Measurements from ENCODE around the gene CARD14. TPM values are rescaled to one million over a fixed set of nuclear protein-coding genes. Genes with fewer than 3 reads are reported as not detected.
A peak's percentile ranks its signal among the peaks of the same experiment; 100 is the strongest.

The CARD14 gene
- total RNA-seq, 1 donor from 2014 or later: 0.60 TPM

DNA sequence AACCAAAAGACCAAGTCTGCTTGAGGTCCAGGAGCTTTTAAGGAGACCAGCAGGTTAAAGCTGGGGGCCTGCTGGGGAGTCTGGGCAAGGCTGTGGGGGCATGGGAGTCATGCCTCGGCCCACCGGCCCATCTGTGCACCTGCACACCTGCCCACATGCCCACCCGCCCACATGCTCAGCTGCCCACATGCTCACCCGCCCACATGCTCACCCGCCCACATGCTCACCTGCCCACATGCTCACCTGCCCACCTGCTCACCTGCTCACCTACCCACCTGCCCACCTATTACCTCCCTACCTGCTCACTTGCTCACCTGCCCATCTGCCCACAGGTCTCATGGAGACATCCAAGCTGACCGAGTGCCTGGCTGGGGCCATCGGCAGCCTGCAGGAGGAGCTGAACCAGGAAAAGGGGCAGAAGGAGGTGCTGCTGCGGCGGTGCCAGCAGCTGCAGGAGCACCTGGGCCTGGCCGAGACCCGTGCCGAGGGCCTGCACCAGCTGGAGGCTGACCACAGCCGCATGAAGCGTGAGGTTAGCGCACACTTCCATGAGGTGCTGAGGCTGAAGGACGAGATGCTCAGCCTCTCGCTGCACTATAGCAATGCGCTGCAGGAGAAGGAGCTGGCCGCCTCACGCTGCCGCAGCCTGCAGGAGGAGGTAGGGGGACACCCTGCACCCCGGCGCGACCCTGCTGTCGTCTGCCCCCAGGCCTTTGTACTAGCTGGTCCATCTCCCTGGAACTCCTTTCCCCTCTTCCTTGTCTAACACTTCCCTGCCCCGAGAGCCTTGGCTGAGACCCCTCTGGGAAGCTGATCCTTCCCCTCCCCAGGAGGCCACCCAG is 14.0 kb downstream of the CARD14 start:
- Histone ChIP-seq H2AFZ (replicated peaks) (peak overlapping the region; percentile 89), H3K79me2 (ENCODE audit: low read depth) (no peaks in the 10 kb centered on the region), H3K27me3 (no peaks in the 10 kb centered on the region), H3K4me2 (peak overlapping the region; percentile 55), H3K4me1 (peaks cover 16% of the 10 kb centered on the region), H3K27ac (no peak overlapping the region), H4K20me1 (ENCODE audit: low read depth) (no peaks in the 10 kb centered on the region), H3K4me3 (no peak overlapping the region), H3F3A (ENCODE audit: low read depth) (peaks cover 8% of the 10 kb centered on the region), H3K9ac (no peak overlapping the region), H3K9me3 (ENCODE audit: low read depth) (no peaks in the 10 kb centered on the region), H3K36me3 (no peaks in the 10 kb centered on the region)
- H3K27me3 Mint-ChIP-seq (ENCODE audit: insufficient read depth, low read depth): peaks cover 17% of the 10 kb centered on the region
- no peak overlapping the region for H3K4me3 Mint-ChIP-seq
- no peaks in the 10 kb centered on the region for H3K9me3 Mint-ChIP-seq
- no peak for DNase-seq (ENCODE audit: low spot score)
- no peaks in the 10 kb centered on the region for H3K36me3 Mint-ChIP-seq
- H3K27ac Mint-ChIP-seq: peak overlapping the region; percentile 91
- H3K4me1 Mint-ChIP-seq: peaks cover 18% of the 10 kb centered on the region
- TF ChIP-seq, protein P1, sequence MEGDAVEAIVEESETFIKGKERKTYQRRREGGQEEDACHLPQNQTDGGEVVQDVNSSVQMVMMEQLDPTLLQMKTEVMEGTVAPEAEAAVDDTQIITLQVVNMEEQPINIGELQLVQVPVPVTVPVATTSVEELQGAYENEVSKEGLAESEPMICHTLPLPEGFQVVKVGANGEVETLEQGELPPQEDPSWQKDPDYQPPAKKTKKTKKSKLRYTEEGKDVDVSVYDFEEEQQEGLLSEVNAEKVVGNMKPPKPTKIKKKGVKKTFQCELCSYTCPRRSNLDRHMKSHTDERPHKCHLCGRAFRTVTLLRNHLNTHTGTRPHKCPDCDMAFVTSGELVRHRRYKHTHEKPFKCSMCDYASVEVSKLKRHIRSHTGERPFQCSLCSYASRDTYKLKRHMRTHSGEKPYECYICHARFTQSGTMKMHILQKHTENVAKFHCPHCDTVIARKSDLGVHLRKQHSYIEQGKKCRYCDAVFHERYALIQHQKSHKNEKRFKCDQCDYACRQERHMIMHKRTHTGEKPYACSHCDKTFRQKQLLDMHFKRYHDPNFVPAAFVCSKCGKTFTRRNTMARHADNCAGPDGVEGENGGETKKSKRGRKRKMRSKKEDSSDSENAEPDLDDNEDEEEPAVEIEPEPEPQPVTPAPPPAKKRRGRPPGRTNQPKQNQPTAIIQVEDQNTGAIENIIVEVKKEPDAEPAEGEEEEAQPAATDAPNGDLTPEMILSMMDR (IDR thresholded peaks at IDR 0.05): no peak
- TF ChIP-seq EZH2 (IDR thresholded peaks at IDR 0.05): no peak
- TF ChIP-seq EZH2phosphoT487 (IDR thresholded peaks at IDR 0.05): no peak

- H3K27me3 Mint-ChIP-seq (ENCODE audit: insufficient read depth, low read depth): peaks cover 17% of the 10 kb centered on the region
- H3K4me3 ChIP-seq: no peak overlapping the region
- peaks cover 14% of the 10 kb centered on the region for H3K4me1 Mint-ChIP-seq
- peak overlapping the region; percentile 91 for H3K27ac Mint-ChIP-seq
- no peaks in the 10 kb centered on the region for H3K27me3 ChIP-seq
- H3K9me3 ChIP-seq (ENCODE audit: low read depth): no peaks in the 10 kb centered on the region
- DNase-seq (ENCODE audit: low spot score): peak; percentile 71
- peak overlapping the region; percentile 55 for H3K4me2 ChIP-seq
- no peak overlapping the region for H3K4me3 Mint-ChIP-seq
- H3K9ac ChIP-seq: no peak overlapping the region
- no peaks in the 10 kb centered on the region for H3K36me3 Mint-ChIP-seq
- no peaks in the 10 kb centered on the region for H3K36me3 ChIP-seq
- TF ChIP-seq EZH2phosphoT487 (IDR thresholded peaks at IDR 0.05) (no peak), EZH2 (IDR thresholded peaks at IDR 0.05) (no peak)
- TF ChIP-seq, protein P1 (IDR thresholded peaks at IDR 0.05): no peak
- peak overlapping the region; percentile 89 for H2AFZ ChIP-seq (replicated peaks)
- no peaks in the 10 kb centered on the region for H3K79me2 ChIP-seq (ENCODE audit: low read depth)
- H3K9me3 Mint-ChIP-seq: no peaks in the 10 kb centered on the region
- H3K27ac ChIP-seq: no peak overlapping the region
- peaks cover 16% of the 10 kb centered on the region for H3K4me1 ChIP-seq
- peaks cover 8% of the 10 kb centered on the region for H3F3A ChIP-seq (ENCODE audit: low read depth)
- no peaks in the 10 kb centered on the region for H4K20me1 ChIP-seq (ENCODE audit: low read depth)
Measured at GRCh38 chr17:80184423-80184714, 14.5 kb downstream of the CARD14 start.

DNA sequence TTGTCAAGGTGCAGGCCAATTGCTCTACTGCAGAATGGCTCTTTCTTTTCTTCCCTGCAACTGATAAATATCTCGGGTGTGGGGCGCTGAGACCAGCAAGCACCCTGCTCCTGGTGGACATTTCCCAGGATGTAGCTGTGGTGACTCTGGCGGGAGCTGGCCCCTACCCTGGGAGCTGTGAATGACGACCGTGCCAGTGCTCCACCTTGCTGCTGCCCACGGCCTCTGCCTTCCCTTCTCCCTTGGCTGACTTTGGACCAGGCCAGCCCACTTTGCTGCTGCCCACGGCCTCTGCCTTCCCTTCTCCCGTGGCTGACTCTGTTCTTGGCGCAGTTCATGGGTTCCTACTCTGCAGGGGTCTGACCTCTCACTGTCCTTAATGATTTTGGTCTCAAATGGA is 16.1 kb downstream of the CARD14 start:
- Histone ChIP-seq H3K36me3 (no peaks in the 10 kb centered on the region), H3F3A (ENCODE audit: low read depth) (peaks cover 8% of the 10 kb centered on the region), H2AFZ (replicated peaks) (no peak overlapping the region), H3K9me3 (ENCODE audit: low read depth) (no peaks in the 10 kb centered on the region), H3K79me2 (ENCODE audit: low read depth) (no peaks in the 10 kb centered on the region), H3K27me3 (no peaks in the 10 kb centered on the region), H3K27ac (no peak overlapping the region), H3K4me3 (no peak overlapping the region), H3K4me1 (peaks cover 16% of the 10 kb centered on the region), H3K4me2 (no peak overlapping the region), H4K20me1 (ENCODE audit: low read depth) (no peaks in the 10 kb centered on the region), H3K9ac (no peak overlapping the region)
- H3K4me1 Mint-ChIP-seq: peaks cover 14% of the 10 kb centered on the region
- no peak overlapping the region for H3K27ac Mint-ChIP-seq
- peaks cover 17% of the 10 kb centered on the region for H3K27me3 Mint-ChIP-seq (ENCODE audit: insufficient read depth, low read depth)
- H3K9me3 Mint-ChIP-seq: no peaks in the 10 kb centered on the region
- H3K4me3 Mint-ChIP-seq: no peak overlapping the region
- H3K36me3 Mint-ChIP-seq: no peaks in the 10 kb centered on the region
- TF ChIP-seq, protein P1 (IDR thresholded peaks at IDR 0.05): no peak
- no peak for TF ChIP-seq EZH2 (IDR thresholded peaks at IDR 0.05)
- TF ChIP-seq EZH2phosphoT487 (IDR thresholded peaks at IDR 0.05): no peak
- no peak for DNase-seq (ENCODE audit: low spot score)
